K562 (cell line): ENCODE data around the gene TIA1. TPM values are rescaled to one million over a fixed set of nuclear protein-coding genes. Genes with fewer than 3 reads are reported as not detected.
A peak's percentile ranks its signal among the peaks of the same experiment; 100 is the strongest.
"Not testable (repeated sequence)": the region's sequence is repeated elsewhere in the genome, so short reads cannot be mapped to it uniquely, and the experiment has no call there.

ENCODE experiments used
- ATAC-seq: fragments of 200-7000 bp; cut with Tn5 transposase; 3 replicates; pipeline ENCODE4 v1.9.1; 2020; ENCODE audit warnings: moderate library complexity
- BruUV-seq: library from RNA; stranded (reverse); fragments of 400-500 nt; replicated peaks from 2 replicates; lab custom pipeline; 2021; lab: Mats Ljungman, UMichigan
- CTCF ChIA-PET: fragments of 300-600 bp; formaldehyde crosslinking; extraction: SDS; loops from one replicate; lab custom pipeline; 2021; ENCODE audit warnings: low intra/inter-chr PET ratio; lab: Yijun Ruan, JAX
- POLR2A ChIA-PET: fragments of 300-600, 350-650 bp; sonication (Branson Sonifier 250); formaldehyde crosslinking; extraction: SDS; loops from one replicate; lab custom pipeline; 2021; ENCODE audit warnings: antibody characterized with exemption, inconsistent platforms; lab: Yijun Ruan, JAX
- DNase-seq, 4 experiments: peaks; one replicate each; pipeline versions ENCODE4 v3.0.0 to v3.0.0-alpha.2; 2011 to 2018; ENCODE audit warnings: low spot score in 3 of 4, mixed read lengths in 3 of 4; ENCODE audit errors: extremely low read depth in 1 of 4
- FAIRE-seq: peaks from 2 replicates; lab custom pipeline; 2011; peaks lifted over from hg19 to GRCh38; lab: Jason Lieb, UNC
- H2AFZ ChIP-seq: 2 replicates; pipeline ENCODE4 v1.6.0; 2011; ENCODE audit warnings: low read depth, low read length, control low read depth, inconsistent platforms
- H3K27ac ChIP-seq: fragments of 200-600 bp; 3 replicates; pipeline ENCODE4 v1.8.0; 2011; ENCODE audit warnings: low read depth, mild to moderate bottlenecking, control low read depth, inconsistent platforms, low read length, moderate library complexity, mixed read lengths; ENCODE audit errors: extremely low read depth
- H3K27me3 ChIP-seq, 2 experiments: fragments of 300-600 bp in 1 of 2; 2 replicates in 1 of 2; 3 replicates in 1 of 2; pipeline versions ENCODE4 v1.6.0 to v1.8.0; 2011; ENCODE audit warnings: inconsistent platforms in 2 of 2, low read length in 2 of 2, mild to moderate bottlenecking in 1 of 2, mixed read lengths in 1 of 2, moderate library complexity in 1 of 2; ENCODE audit not compliant: control insufficient read depth in 2 of 2, insufficient read depth in 2 of 2
- H3K36me3 ChIP-seq: fragments of 300-600 bp; 3 replicates; pipeline ENCODE4 v1.8.0; 2011; ENCODE audit warnings: mild to moderate bottlenecking, low read length, inconsistent platforms; ENCODE audit not compliant: control insufficient read depth, insufficient read depth
- H3K4me1 ChIP-seq, 2 experiments: fragments of 200-600 bp in 1 of 2; replicated peaks in 1 of 2; 2 replicates in 1 of 2; 3 replicates in 1 of 2; pipeline versions ENCODE4 v1.5.1 to v1.8.0; 2011; ENCODE audit warnings: inconsistent platforms in 2 of 2, low read length in 2 of 2, mild to moderate bottlenecking in 1 of 2, mixed read lengths in 1 of 2, moderate library complexity in 1 of 2; ENCODE audit not compliant: control insufficient read depth in 2 of 2, insufficient read depth in 2 of 2
- H3K4me2 ChIP-seq: 2 replicates; pipeline ENCODE4 v1.6.1; 2011; ENCODE audit warnings: low read length, control low read depth, inconsistent platforms, mixed read lengths; ENCODE audit not compliant: insufficient read depth
- H3K4me3 ChIP-seq: fragments of 200-600 bp; sonication (generic), shearing (Covaris generic); 2 replicates; pipeline ENCODE4 v1.5.1; 2016; ENCODE audit warnings: control low read depth, inconsistent platforms
- H3K79me2 ChIP-seq: fragments of 200-600 bp; 3 replicates; pipeline ENCODE4 v1.8.0; 2011; ENCODE audit warnings: low read length, inconsistent platforms; ENCODE audit not compliant: control insufficient read depth, insufficient read depth
- H3K9ac ChIP-seq, 2 experiments: 2 replicates each; pipeline versions ENCODE4 v1.6.0 to v1.6.1; 2011; ENCODE audit warnings: low read depth in 2 of 2, low read length in 2 of 2, control low read depth in 1 of 2, inconsistent platforms in 1 of 2, mild to moderate bottlenecking in 1 of 2, mixed read lengths in 1 of 2; ENCODE audit not compliant: insufficient read depth in 1 of 2
- H3K9me1 ChIP-seq: one replicate; pipeline ENCODE4 v1.6.0; 2011; ENCODE audit warnings: inconsistent platforms, mild to moderate bottlenecking, low read length, moderate library complexity; ENCODE audit not compliant: control insufficient read depth, insufficient read depth
- H3K9me3 ChIP-seq: replicated peaks from 2 replicates; pipeline ENCODE4 v1.5.1; 2011; ENCODE audit warnings: low read depth, low read length, inconsistent platforms; ENCODE audit not compliant: control insufficient read depth, insufficient read depth
- H4K20me1 ChIP-seq: replicated peaks from 2 replicates; pipeline ENCODE4 v1.6.1; 2011; ENCODE audit warnings: low read length, inconsistent platforms, mixed read lengths; ENCODE audit not compliant: control insufficient read depth, insufficient read depth
- ARID1B ChIP-seq: fragments of 450-650 bp; IDR thresholded peaks from 2 replicates; pipeline ENCODE4 v1.6.1; 2016; ENCODE audit warnings: antibody characterized with exemption, mild to moderate bottlenecking, inconsistent platforms
- BRD4 ChIP-seq: fragments of 200-600 bp; sonication (generic); IDR thresholded peaks from 2 replicates; pipeline ENCODE4 v1.6.1; 2017; ENCODE audit warnings: inconsistent platforms
- HDAC6 ChIP-seq: IDR thresholded peaks from 2 replicates; pipeline ENCODE4 v1.6.1; 2012; ENCODE audit warnings: low read depth, mild to moderate bottlenecking, control low read depth, inconsistent platforms, low read length, moderate library complexity
- MBD2 ChIP-seq: sonication (generic); IDR thresholded peaks from 2 replicates; pipeline ENCODE4 v1.6.1; 2016; ENCODE audit warnings: low read depth, borderline replicate concordance
- PHF20 ChIP-seq: fragments of 450-650 bp; IDR thresholded peaks from 2 replicates; pipeline ENCODE4 v1.6.1; 2018; ENCODE audit not compliant: partially characterized antibody
- ZNF436 ChIP-seq: fragments of 250-450, 450-650 bp; sonication (Bioruptor Pico); formaldehyde crosslinking; IDR thresholded peaks from 2 replicates; pipeline ENCODE4 v1.7.0; 2020; ENCODE audit warnings: mild to moderate bottlenecking
- ZSCAN32 ChIP-seq: fragments of 450-650 bp; formaldehyde crosslinking; IDR thresholded peaks from 2 replicates; pipeline ENCODE4 v1.4.0; 2020; ENCODE audit warnings: mild to moderate bottlenecking, moderate library complexity
- WGBS: fragments of 100-300 bp; shearing (Covaris generic); methylation state at CpG from one replicate; pipeline ENCODE4 v1.1.6; 2016; ENCODE audit warnings: low coverage, mixed read lengths; ENCODE audit not compliant: insufficient coverage; ENCODE audit errors: missing lambda C conversion rate; 5-methylcytosine and 5-hydroxymethylcytosine counted together
- in situ Hi-C: fragments of 300-500 bp; cut with MboI; formaldehyde crosslinking; loops from 4 replicates; pipeline ENCODE4 v1.15.0; 2018; ENCODE audit warnings: inconsistent platforms, mixed read lengths
- intact Hi-C: fragments of 100-400 bp; cut with micrococcal nuclease; formaldehyde crosslinking; loops from 2 replicates; pipeline ENCODE4 v1.14.2; 2022
- polyA plus RNA-seq, 8 experiments: library from polyadenylated mRNA; depleted of rRNA in 4 of 8; stranded (reverse) in 5 of 8; unstranded in 3 of 8; fragments of >200 nt; fragmentation: Nextera tagmentation in 2 of 8; fragmentation: Illumina TruSeq in 1 of 8; extraction: Ambion mirVana in 2 of 8; extraction: Trizol in 1 of 8; gene quantifications; 2 replicates each; pipeline versions ENCODE4 v1.2.1 to v1.2.3, GENCODE V29; 2011 to 2014; ENCODE audit warnings: inconsistent platforms in 1 of 8, missing spikeins in 1 of 8
- total RNA-seq, 7 experiments: library from RNA; depleted of rRNA in 6 of 7; stranded (reverse); fragments of >200 nt in 6 of 7; fragmentation: Illumina TruSeq in 2 of 7; extraction: Trizol in 2 of 7; gene quantifications; 2 replicates each; pipeline versions ENCODE4 v1.2.1 to v1.2.3, GENCODE V29; 2011 to 2021; ENCODE audit warnings: low replicate concordance in 1 of 7
- TF ChIP-seq, protein P1 (sequence below), 2 experiments: fragments of 450-650 bp; conservative IDR thresholded peaks; 2 replicates each; pipeline ENCODE4 v1.6.1; 2017; ENCODE audit warnings: mild to moderate bottlenecking in 2 of 2, moderate library complexity in 2 of 2

TIA1 gene
- total and polyA plus RNA-seq, 9 of the 15 experiments (the other 6 are each of a cell fraction or from before 2014, with no cell fraction given) = 25.3 to 129 (median 79.6) TPM

DNA sequence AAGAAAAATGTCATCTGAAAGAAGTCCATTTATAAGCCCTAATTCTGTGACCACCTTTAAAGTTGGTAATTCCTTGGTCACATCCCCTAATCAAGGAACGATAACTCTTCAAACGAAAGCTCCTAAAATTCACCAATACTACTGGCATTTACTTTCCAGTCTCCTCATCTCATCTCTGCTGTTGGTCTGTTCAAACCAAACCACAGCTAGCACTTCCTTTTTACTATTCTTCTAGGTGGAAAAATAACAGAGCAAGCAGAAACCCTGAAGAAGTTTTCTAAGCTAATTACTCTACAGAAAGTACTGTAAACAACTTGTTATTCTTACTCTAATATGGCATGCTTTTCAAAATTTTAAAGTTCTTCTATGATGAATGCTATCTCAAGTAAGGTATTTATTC, 21.6 kb downstream of the TIA1 start:
- intact Hi-C loops = no loop called here
- no TSS peak for BruUV-seq
- no peaks in the 10 kb centered on the region for H3K27me3 ChIP-seq
- H3K4me2 ChIP-seq = no peak overlapping the region
- TF ChIP-seq BRD4 (no peak), HDAC6 (no peak), ZNF436 (no peak), ZSCAN32 (CRISPR knock-in tag) (no peak), PHF20 (no peak), MBD2 (no peak), ARID1B (no peak)
- TF ChIP-seq, protein P1, sequence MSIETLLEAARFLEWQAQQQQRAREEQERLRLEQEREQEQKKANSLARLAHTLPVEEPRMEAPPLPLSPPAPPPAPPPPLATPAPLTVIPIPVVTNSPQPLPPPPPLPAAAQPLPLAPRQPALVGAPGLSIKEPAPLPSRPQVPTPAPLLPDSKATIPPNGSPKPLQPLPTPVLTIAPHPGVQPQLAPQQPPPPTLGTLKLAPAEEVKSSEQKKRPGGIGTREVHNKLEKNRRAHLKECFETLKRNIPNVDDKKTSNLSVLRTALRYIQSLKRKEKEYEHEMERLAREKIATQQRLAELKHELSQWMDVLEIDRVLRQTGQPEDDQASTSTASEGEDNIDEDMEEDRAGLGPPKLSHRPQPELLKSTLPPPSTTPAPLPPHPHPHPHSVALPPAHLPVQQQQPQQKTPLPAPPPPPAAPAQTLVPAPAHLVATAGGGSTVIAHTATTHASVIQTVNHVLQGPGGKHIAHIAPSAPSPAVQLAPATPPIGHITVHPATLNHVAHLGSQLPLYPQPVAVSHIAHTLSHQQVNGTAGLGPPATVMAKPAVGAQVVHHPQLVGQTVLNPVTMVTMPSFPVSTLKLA (conservative IDR thresholded peaks at IDR 0.05) = no peak
- ATAC-seq = no peak
- ChIA-PET POLR2A (interaction anchor here (0.6 to 0.9 kb wide), 2 partner anchors 15 to 290 kb away, joined by 3 read pairs; no protein-coding TSS in a partner anchor), CTCF (no interaction called here)
- H3K27ac ChIP-seq = peak overlapping the region; percentile 7; the same call in 1 of the 3 replicates
- in situ Hi-C loops = no loop called here
- H3K9ac ChIP-seq = no peak overlapping the region
- no peaks in the 10 kb centered on the region for H3K9me3 ChIP-seq
- no peak for FAIRE-seq
- WGBS = 90% methylated on average over 2 of the region's 2 CpGs
- no peak overlapping the region for H2AFZ ChIP-seq
- H3K4me1 ChIP-seq = no peaks in the 10 kb centered on the region
- DNase-seq = no peak
- H3K36me3 ChIP-seq = peaks cover 89% of the 10 kb centered on the region
- no peak overlapping the region for H3K4me3 ChIP-seq
- H3K9me1 ChIP-seq = no peaks in the 10 kb centered on the region
- H4K20me1 ChIP-seq = no peaks in the 10 kb centered on the region
- H3K79me2 ChIP-seq = no peaks in the 10 kb centered on the region

DNA sequence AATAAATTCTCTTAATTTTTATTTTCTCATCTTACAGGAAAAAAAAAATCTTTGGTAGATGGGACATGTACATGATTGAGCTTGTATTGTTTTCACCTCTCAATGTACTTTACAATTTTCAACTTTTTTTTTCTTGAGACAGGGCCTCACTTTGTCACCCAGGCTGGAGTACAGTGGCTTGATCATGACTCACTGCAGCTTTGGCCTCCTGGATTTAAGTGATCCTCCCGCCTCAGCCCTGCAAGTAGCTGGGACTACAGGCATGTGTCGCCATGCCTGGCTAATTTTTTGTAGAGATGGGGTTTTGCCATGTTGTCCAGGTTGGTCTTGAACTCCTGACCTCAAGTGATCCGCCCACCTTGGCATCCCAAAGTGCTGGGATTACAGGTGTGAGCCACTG, 25.1 kb downstream of the TIA1 start:
- POLR2A ChIA-PET = interaction anchor here (0.6 to 1.1 kb wide), 3 partner anchors 13 to 802 kb away, joined by 3 read pairs; no protein-coding TSS in a partner anchor

More for the DNA sequence above, 25.1 kb downstream of the TIA1 start:
- 86% methylated on average over 3 of the region's 3 CpGs for WGBS
- H3K79me2 ChIP-seq, H3K9me3 ChIP-seq, H3K4me2 ChIP-seq, H3K9me1 ChIP-seq, H3K27ac ChIP-seq, BruUV-seq, H3K4me1 ChIP-seq, H3K9ac ChIP-seq, in situ Hi-C loops, intact Hi-C loops, H4K20me1 ChIP-seq, CTCF ChIA-PET, H3K27me3 ChIP-seq, H3K4me3 ChIP-seq, H2AFZ ChIP-seq: not testable (repeated sequence)
- DNase-seq = peak in 1 of 4 experiments; percentile 21
- FAIRE-seq = peak; percentile 6
- H3K36me3 ChIP-seq = peaks cover 92% of the 10 kb centered on the region
- ATAC-seq = peak; percentile 58
